EL (cell line): ENCODE data around the gene UBASH3B.
"Not testable (repeated sequence)": the region's sequence is repeated elsewhere in the genome, so short reads cannot be mapped to it uniquely, and the experiment has no call there.

Experiments used
- DNase-seq: peaks from one replicate; pipeline ENCODE4 v3.0.0-alpha.2; 2016

UBASH3B gene

GRCh38 chr11:122655527-122656072 is at the start of gene UBASH3B:
UBASH3B (plus strand) TSS chr11:122655722; CDS start chr11:122656050, 328 bp downstream.
- DNase-seq: peak; percentile 94

DNA sequence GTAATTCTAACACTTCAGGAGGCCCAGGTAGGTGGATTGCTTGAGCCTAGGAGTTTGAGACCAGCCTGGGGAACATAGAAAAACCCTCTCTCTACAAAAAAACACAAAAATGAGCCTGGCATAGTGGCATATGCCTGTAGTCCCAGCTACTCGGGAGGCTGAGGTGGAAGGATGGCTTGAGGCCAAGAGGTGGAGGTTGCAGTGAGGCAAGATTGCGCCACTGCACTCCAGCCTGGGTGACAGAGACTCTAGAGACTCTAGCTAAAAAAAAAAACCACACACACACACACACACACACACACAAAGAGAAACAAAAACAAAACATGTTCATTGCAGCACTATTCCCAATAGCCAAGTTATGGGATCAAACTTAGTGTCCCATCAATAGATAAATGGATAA is 48.4 kb upstream of the UBASH3B start:
- DNase-seq: not testable (repeated sequence)

GRCh38 chr11:122612123-122612824 is 43.2 kb upstream of the UBASH3B start:
- no peak for DNase-seq

DNA sequence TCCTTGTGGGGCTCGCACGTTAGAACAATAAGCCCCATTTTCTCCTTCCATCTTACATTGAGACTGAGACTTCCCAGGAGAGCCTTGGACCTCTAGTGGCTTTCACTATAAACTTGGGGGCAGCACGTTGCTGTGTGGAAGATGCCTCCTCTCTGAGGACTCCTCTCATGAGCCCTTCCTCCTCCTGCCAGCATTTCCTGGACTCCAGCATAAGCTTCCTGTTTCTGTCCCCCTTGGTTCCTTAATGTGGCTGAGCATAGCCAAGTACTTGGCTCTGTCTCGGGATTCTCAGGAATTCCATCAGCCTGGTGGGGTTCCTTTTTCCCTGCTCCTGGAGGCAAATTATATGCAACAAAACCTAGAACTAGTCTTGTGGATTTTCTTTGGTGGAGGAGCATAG is 38.8 kb upstream of the UBASH3B start:
- no peak for DNase-seq

DNA sequence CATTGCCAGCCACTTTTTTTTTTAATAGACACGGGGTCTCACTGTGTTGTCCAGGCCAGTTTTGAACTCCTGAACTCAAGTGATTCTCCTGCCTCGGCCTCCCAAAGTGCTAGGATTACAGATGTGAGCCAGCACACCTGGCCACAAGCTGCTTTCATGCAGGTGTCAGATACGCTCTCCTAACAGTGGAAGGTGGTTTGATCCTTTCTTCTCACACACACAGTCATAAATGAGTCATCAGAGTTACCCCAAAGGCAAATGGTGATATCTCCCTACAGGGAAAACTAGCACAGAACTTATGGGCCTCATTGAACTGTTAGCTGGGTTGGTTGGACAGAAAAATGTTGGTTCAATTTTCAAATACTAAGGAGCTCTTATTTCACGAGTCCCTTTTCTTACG is 38.2 kb upstream of the UBASH3B start:
- DNase-seq: peak; percentile 20

DNA sequence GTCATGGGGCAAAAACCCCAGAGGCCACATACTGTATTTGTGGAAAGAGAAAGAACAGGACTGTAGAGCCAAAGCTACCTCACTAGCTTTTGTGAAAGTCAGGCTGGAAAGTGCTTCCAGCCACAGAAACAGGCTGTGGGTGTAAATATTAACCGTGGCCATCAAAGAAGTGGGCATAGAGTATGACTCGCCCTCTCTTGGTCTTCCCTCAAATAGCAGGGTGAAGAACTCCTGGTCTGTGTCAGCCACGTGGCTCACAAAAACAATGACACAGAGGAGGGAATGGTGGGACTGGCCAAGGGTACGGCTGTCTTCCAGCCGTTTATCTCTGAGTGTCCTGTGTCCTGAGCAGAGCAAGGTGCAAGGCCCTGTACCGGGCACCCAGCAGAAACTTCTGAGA is 37.6 kb upstream of the UBASH3B start:
- DNase-seq: no peak

DNA sequence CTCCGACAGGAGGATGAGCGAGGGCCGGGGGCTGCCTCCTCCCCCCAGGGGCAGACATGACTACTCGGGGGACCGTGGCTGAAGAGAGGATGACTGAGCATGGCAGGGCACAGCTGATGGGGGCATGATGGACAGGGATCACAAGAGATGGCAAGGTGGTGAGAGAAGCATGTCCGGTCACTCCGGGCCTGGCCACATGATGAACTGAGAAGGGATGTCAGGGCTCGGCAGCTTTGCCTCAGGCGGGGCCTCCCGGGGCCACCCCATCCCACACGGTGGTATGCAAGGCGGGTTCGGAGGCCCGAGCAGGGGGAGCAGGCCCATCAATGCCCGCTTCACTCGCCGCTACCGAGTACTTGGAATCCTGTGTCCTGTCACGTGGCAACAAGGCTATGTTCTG is 36.6 kb upstream of the UBASH3B start:
- DNase-seq: no peak

DNA sequence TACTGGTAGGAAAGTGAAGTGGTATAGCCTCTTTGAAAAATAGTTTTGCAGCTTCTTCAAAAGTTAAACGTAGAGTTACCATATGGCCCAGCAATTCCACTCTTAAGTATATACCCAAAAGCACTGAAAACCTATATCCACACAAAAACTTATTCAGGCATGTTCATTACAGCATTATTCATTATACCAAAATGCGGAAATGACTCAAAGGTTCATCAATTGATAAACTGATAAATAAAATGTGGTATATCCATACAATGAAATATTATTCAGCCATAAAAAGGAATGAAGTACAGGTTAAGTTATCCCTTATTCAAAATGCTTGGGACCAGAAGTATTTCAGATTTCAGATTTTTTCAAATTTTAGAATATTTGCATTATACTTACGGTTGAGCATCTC is 35.8 kb upstream of the UBASH3B start:
- no peak for DNase-seq

- DNase-seq: not testable (repeated sequence)
Measured at GRCh38 chr11:122625501-122625900, 30.0 kb upstream of the UBASH3B start.

DNA sequence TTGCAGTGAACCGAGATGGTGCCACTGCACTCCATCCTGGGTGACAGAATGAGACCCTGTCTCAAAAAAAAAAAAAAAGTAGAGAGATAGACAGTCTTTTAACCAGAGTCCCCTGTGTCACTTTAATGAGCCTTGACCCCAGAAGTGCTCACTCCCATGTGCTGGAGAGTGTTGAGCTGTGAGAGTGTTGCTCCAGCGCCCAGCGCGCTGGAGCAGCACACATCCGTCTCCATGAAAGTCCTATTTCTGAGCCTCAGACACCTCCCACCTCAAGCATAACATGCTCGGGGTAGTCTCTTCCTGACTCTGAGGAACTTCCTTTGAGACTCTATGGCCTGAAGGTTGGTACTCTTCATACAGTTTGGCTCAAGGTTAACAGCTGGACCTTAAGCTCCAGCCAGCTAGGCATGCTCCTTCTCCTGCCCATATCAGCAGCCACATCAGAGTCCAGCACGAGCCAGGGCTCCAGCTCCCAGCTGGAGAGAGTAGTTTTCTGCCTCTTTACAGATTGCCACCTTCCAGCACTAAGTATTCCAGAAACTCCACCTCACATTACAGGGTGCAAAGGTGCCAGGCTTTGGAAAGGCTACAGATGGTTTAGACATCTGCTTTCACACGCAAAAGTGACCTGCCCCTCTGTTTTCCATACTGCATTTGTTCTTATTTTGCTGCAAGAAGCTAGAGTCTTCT is 29.4 kb upstream of the UBASH3B start:
- DNase-seq: no peak

- DNase-seq: no peak
Measured at GRCh38 chr11:122627745-122628144, 27.8 kb upstream of the UBASH3B start.

DNA sequence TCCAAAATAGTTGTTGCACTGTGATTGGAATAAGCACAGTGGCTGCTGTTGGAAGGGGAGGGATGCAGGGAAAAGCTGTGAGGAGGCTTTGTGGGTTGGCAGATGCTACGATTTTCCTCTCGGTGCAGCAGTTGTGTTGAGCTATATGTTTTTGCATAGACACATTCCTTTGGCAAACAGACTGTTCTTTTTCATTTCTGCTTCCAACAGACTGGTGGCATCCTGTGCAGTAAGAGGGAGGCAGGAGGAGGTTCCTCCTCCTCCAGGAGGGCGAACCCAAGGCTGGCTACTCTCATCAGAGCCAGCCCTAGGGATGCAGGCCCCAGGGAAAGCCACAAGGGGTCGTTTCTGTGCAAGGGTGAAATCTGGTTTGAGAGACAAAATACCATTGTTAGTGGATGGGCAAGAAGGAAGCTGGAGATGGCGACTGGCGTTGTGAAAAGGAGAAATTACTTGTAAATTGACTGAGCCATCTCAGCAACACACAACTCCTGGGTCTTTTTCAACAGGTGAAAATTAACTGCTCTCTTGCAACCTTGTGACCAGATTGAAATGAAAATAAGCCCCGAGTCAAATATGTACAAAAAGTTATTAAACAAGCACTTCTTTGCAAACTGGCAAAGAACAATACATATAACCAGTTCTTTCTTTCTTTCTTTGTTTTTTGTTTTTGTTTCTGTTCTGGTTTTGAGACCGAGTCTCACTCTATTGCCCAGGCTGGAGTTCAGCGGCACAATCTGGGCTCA is 26.5 kb upstream of the UBASH3B start:
- DNase-seq: peak; percentile 83

DNA sequence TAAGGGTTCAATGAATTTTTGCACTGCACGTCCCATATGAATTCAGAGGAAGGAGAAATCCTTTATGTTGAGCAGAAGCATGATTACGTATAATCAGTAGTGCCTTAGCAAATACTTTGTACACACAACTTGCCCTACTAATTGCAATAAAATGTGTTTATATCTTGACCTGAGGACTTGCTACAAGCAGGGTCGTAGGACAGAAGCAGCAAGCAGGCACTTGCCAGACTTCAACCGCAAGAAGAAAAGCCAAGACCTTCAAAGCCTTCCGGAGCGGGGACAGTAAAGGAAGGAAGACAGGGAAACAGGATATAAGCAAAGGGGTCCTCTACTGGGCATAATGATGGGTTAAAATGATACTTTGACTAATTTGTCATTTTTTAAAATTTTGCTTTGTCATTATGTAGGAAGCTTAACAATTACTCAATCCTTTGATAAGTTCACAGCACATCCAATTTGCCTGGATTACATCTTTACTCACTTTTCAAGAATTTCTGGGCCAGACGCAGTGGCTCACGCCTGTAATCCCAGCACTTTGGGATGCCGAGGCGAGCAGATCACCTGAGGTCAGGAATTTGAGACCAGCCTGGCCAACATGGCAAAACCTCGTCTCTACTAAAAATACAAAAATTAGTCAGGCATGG is 23.2 kb upstream of the UBASH3B start:
- peak; percentile 37 for DNase-seq

- DNase-seq: peak; percentile 70
Measured at GRCh38 chr11:122633219-122633829, 22.2 kb upstream of the UBASH3B start.

GRCh38 chr11:122634501-122634900 is 21.0 kb upstream of the UBASH3B start:
- DNase-seq: peak; percentile 67

- no peak for DNase-seq
Measured at GRCh38 chr11:122637541-122637940, 18.0 kb upstream of the UBASH3B start.

- DNase-seq: peak; percentile 94
Measured at GRCh38 chr11:122642472-122642922, 13.0 kb upstream of the UBASH3B start.

DNA sequence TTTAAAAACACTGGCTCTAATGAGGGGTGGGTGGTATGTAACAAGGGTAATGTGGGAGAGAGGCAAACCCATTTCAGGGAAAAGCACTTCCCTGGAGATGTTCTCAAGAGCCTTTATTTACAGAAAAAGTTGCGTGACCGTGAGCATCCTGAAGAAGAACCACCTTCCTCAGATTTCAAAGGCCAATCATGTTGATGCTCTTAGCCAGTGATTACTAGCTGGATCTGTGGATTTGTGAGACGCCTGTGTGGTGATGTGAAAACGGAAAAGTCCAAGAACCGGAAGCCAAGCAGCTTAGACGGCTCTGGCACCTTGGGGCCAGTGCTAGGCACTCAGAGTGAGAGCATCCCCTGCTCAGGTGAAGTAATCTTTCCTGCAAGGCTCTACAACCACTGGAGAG is 12.6 kb upstream of the UBASH3B start:
- DNase-seq: peak; percentile 56

- DNase-seq: no peak
Measured at GRCh38 chr11:122645847-122646246, 9.7 kb upstream of the UBASH3B start.

GRCh38 chr11:122646549-122647340 is 8.8 kb upstream of the UBASH3B start:
- peak; percentile 75 for DNase-seq

DNA sequence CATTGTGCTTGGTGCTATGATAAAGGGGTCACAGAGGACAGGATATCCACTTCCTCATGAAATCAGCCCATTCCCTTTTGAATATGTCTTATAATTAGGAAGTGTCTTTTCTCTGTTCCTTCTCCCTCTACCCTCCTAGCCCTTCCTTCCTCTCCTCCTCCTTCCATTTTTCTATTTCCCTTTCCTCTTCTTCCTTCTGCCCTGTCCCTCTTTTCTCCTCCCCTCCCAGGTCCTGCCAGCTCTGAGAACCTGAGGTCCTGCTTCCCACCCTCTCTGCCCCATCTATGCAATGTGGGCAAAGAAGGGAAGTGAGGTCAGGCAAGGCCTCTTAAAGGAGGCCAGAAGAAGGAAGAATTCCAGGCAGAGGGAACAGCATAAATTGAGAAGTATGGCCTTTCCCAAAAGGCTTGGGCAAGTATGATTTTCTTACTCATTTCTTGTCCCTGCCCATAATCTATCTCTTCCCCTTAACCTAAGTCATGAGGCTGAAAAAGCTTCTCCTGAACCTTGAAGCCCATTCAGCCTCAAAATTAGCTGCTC is 7.7 kb upstream of the UBASH3B start:
- no peak for DNase-seq
